Measurements from ENCODE around the gene BBS1.
"Not testable (repeated sequence)": the region's sequence is repeated elsewhere in the genome, so short reads cannot be mapped to it uniquely, and the experiment has no call there.

Gene BBS1

DNA sequence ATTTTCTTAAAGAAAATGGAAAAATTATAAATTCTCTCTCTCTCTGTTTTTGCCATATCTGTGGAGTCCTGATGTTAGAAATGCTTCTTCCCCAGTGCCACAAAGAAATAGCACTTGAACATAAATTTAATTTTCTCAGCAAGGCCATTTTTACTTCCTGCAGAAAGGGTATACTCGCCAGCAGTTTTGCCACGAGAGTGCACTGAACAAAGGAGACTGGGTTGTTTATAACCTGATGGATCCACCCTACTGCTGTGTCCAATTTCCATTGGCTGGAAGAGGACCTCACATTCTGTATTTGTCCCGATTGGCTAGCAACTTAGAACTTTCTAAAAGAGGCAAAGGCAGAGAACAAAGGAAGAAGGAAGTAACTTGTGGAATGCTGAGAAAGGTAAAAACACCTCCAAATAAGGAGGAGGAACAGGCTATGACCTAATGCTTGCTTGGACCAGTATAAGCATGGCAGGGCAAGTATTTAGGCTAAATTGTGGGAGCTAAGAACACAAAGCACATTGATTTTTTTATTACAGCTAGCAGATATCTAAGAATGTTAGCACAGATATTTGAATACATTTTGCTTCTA is 72.2 kb downstream of the BBS1 start:
- DNase-seq = not testable (repeated sequence)

Measured in NCI-H2171 treated with DMSO at 0.1 percent for 48 hours (cell line).